Erythroblast (primary cell): ENCODE results near the gene LIF.

Experiments
- DNase-seq, 2 experiments: peaks; one replicate each; lab custom pipeline; 2025; lab: John Stamatoyannopoulos, UW
- GATA1 ChIP-seq: IDR thresholded peaks from 2 replicates; pipeline ENCODE4 v1.6.1; 2011; ENCODE audit warnings: low read depth, mild to moderate bottlenecking, control low read depth, low read length, moderate library complexity
- POLR2A ChIP-seq: IDR thresholded peaks from 2 replicates; pipeline ENCODE4 v1.6.1; 2011; ENCODE audit warnings: mild to moderate bottlenecking, low read length

Gene LIF

GRCh38 chr22:30288419-30289140 lies 42.0 kb upstream of the LIF start:
- DNase-seq = peak in 1 of 2 experiments; percentile 53

GRCh38 chr22:30287648-30288418 lies 41.3 kb upstream of the LIF start:
- DNase-seq = peak; percentile 89 to 91

More at GRCh38 chr22:30288419-30289140, 42.0 kb upstream of the LIF start:
- TF ChIP-seq POLR2A (no peak), GATA1 (no peak)

GRCh38 chr22:30286813-30287647 lies 40.5 kb upstream of the LIF start:
- DNase-seq = peak; percentile 80 to 90
- TF ChIP-seq GATA1 (no peak), POLR2A (no peak)

More at GRCh38 chr22:30287648-30288418, 41.3 kb upstream of the LIF start:
- no peak for TF ChIP-seq GATA1
- TF ChIP-seq POLR2A = no peak

- TF ChIP-seq GATA1 = no peak
- TF ChIP-seq POLR2A = no peak
- no peak for DNase-seq
These were observed 39.8 kb upstream of the LIF start for GRCh38 chr22:30286331-30286730.

- no peak for DNase-seq
- TF ChIP-seq GATA1 (no peak), POLR2A (no peak)
These were observed 39.3 kb upstream of the LIF start for GRCh38 chr22:30285846-30286200.

GRCh38 chr22:30285176-30285845 lies 38.8 kb upstream of the LIF start:
- no peak for DNase-seq
- TF ChIP-seq POLR2A (no peak), GATA1 (no peak)

- DNase-seq = no peak
- TF ChIP-seq GATA1 (no peak), POLR2A (no peak)
These were observed 38.1 kb upstream of the LIF start for GRCh38 chr22:30284666-30285065.

GRCh38 chr22:30284172-30284571 lies 37.6 kb upstream of the LIF start:
- TF ChIP-seq POLR2A (peak; percentile 92), GATA1 (no peak)
- peak; percentile 90 for DNase-seq

- DNase-seq = peak; percentile 23 to 55
- no peak for TF ChIP-seq POLR2A
- TF ChIP-seq GATA1 = no peak
These were observed 36.8 kb upstream of the LIF start for GRCh38 chr22:30283342-30283741.

GRCh38 chr22:30282616-30283046 lies 36.1 kb upstream of the LIF start:
- peak in 1 of 2 experiments; percentile 36 for DNase-seq
- TF ChIP-seq GATA1 (no peak), POLR2A (peak; percentile 51)

- no peak for DNase-seq
- TF ChIP-seq GATA1 (no peak), POLR2A (no peak)
These were observed 33.9 kb upstream of the LIF start for GRCh38 chr22:30280505-30280904.

GRCh38 chr22:30279932-30280331 lies 33.4 kb upstream of the LIF start:
- DNase-seq = no peak
- no peak for TF ChIP-seq POLR2A
- TF ChIP-seq GATA1 = no peak

- no peak for DNase-seq
- TF ChIP-seq GATA1 (no peak), POLR2A (peak; percentile 20)
These were observed 32.7 kb upstream of the LIF start for GRCh38 chr22:30279046-30279788.
